Heart left ventricle (tissue), 13 donors: ENCODE results near the gene HOXD9.

Experiments used
- CTCF ChIP-seq, 12 donors: fragments of 200-600 bp; sonication (generic) in 4 of 12; IDR thresholded peaks; one replicate each; pipeline versions ENCODE4 v1.5.0 to v1.8.0; 2018 to 2022; ENCODE audit warnings: antibody characterized with exemption in 12 of 12, mild to moderate bottlenecking in 5 of 12
- POLR2A ChIP-seq, 2 donors: fragments of 450-650 bp; IDR thresholded peaks; one replicate each; pipeline ENCODE4 v1.6.1; 2017; ENCODE audit warnings: antibody characterized with exemption in 2 of 2, mild to moderate bottlenecking in 2 of 2, moderate library complexity in 2 of 2
- donor health status: ischemic (EF 13 %, LVEDD 7.1; RV severe dilation, severe dysfunction).
- donor health status: DM: no; HTN: yes; CAD: no.
- donor health status: DM: no; HTN: no; CAD: no.
- donor health status: ischemic (EF 25% LVEDD 6.9; RV normal size, moderate dysfunction).
- donor health status: ischemic (EF 25% LVEDD 5.7; RV mildly dilated, moderate dysfunction).
- donor health status: ischemic (EF 35%, LVEDD 5.7; RV mildly dilated, moderate dysfunction).
- donor health status: nonischemic (EF 11% LVEDD 7.7; RV severe dilation, severe dysfunction).
- donor health status: DM: yes; HTN: yes; CAD: no.
- donor health status: PGD.
- donor health status: ischemic (EF 29% LVEDD 5.4; RV normal size, mild dysfunction).
- donor health status: nonischemic (EF 23%, LVEDD 6.1; RV moderate dilation, normal function).

GRCh38 chr2:176156807-176157498 is 34.4 kb downstream of the HOXD9 start, which contains the start of gene HOXD3:
- no peak for TF ChIP-seq POLR2A (IDR thresholded peaks at IDR 0.05)
- TF ChIP-seq CTCF (IDR thresholded peaks at IDR 0.05): no peak
